HepG2 (cell line): Measurements from ENCODE around the gene LAMA5. TPM values are rescaled to one million over a fixed set of nuclear protein-coding genes. Genes with fewer than 3 reads are reported as not detected.

Source experiments
- AGO2 ChIP-seq: fragments of 200-400 bp; formaldehyde crosslinking; optimal IDR thresholded peaks from 2 replicates; pipeline ENCODE3; 2017; ENCODE audit warnings: mild to moderate bottlenecking, low read depth, low read length, moderate library complexity
- AKAP8 ChIP-seq: sonication (generic); formaldehyde crosslinking; IDR thresholded peaks from 2 replicates; pipeline ENCODE4 v1.5.1; 2020; ENCODE audit warnings: mild to moderate bottlenecking, missing genetic modification reagents
- ARNTL ChIP-seq: sonication (generic); formaldehyde crosslinking; IDR thresholded peaks from 2 replicates; pipeline ENCODE4 v1.4.0; 2020; ENCODE audit warnings: mild to moderate bottlenecking, missing genetic modification reagents
- ATRX ChIP-seq: sonication (generic); formaldehyde crosslinking; IDR thresholded peaks from 2 replicates; pipeline ENCODE4 v1.4.0; 2020; ENCODE audit warnings: missing genetic modification reagents, borderline replicate concordance
- CCDC6 ChIP-seq: sonication (generic); formaldehyde crosslinking; IDR thresholded peaks from 2 replicates; pipeline ENCODE4 v1.8.1; 2022; ENCODE audit warnings: mild to moderate bottlenecking, missing genetic modification reagents, moderate library complexity
- E2F2 ChIP-seq: sonication (generic); formaldehyde crosslinking; IDR thresholded peaks from 2 replicates; pipeline ENCODE4 v1.4.0; 2020; ENCODE audit warnings: missing genetic modification reagents, borderline replicate concordance
- HOXA7 ChIP-seq: sonication (generic); formaldehyde crosslinking; IDR thresholded peaks from 2 replicates; pipeline ENCODE4 v1.8.1; 2022; ENCODE audit warnings: mild to moderate bottlenecking, missing genetic modification reagents, moderate library complexity
- LCORL ChIP-seq, 2 experiments: fragments of 450-650 bp in 1 of 2; sonication (generic) in 1 of 2; formaldehyde crosslinking in 1 of 2; IDR thresholded peaks; 2 replicates each; pipeline versions ENCODE4 v1.5.0 to v1.6.1; 2017 to 2020; ENCODE audit warnings: antibody characterized with exemption in 1 of 2, missing genetic modification reagents in 1 of 2
- MTA1 ChIP-seq: sonication (generic); formaldehyde crosslinking; IDR thresholded peaks from 2 replicates; pipeline ENCODE4 v1.4.0; 2020; ENCODE audit warnings: missing genetic modification reagents, mild to moderate bottlenecking, borderline replicate concordance
- RBAK ChIP-seq: sonication (generic); formaldehyde crosslinking; IDR thresholded peaks from 2 replicates; pipeline ENCODE4 v1.5.1; 2020; ENCODE audit warnings: mild to moderate bottlenecking, missing genetic modification reagents
- RCOR2 ChIP-seq: IDR thresholded peaks from 2 replicates; pipeline ENCODE4 v1.6.1; 2016; ENCODE audit warnings: missing biosample characterization, missing genetic modification reagents
- REL ChIP-seq: sonication (generic); formaldehyde crosslinking; conservative IDR thresholded peaks from 2 replicates; pipeline ENCODE4 v1.8.0; 2022; ENCODE audit warnings: mild to moderate bottlenecking, missing genetic modification reagents, moderate library complexity
- SAP130 ChIP-seq: IDR thresholded peaks from 2 replicates; pipeline ENCODE4 v1.6.1; 2016; ENCODE audit warnings: low read depth
- SCMH1 ChIP-seq: sonication (generic); formaldehyde crosslinking; IDR thresholded peaks from 2 replicates; pipeline ENCODE4 v1.9.0; 2021; ENCODE audit warnings: missing genetic modification reagents, mild to moderate bottlenecking, borderline replicate concordance
- SNAI1 ChIP-seq: sonication (generic); formaldehyde crosslinking; IDR thresholded peaks from 2 replicates; pipeline ENCODE4 v1.5.0; 2020; ENCODE audit warnings: mild to moderate bottlenecking, missing genetic modification reagents, borderline replicate concordance
- SNAPC2 ChIP-seq: sonication (generic); formaldehyde crosslinking; IDR thresholded peaks from 2 replicates; pipeline ENCODE4 v1.8.1; 2022; ENCODE audit warnings: mild to moderate bottlenecking, missing genetic modification reagents
- TP53 ChIP-seq: sonication (generic); formaldehyde crosslinking; conservative IDR thresholded peaks from 2 replicates; pipeline ENCODE4 v1.4.0; 2020; ENCODE audit warnings: missing genetic modification reagents
- TRIM22 ChIP-seq: fragments of 450-650 bp; IDR thresholded peaks from 2 replicates; pipeline ENCODE4 v1.6.1; 2017
- YEATS4 ChIP-seq: sonication (generic); formaldehyde crosslinking; IDR thresholded peaks from 2 replicates; pipeline ENCODE4 v1.4.0; 2020; ENCODE audit warnings: missing genetic modification reagents, borderline replicate concordance
- ZNF761 ChIP-seq: sonication (generic); formaldehyde crosslinking; conservative IDR thresholded peaks from 2 replicates; pipeline ENCODE4 v1.4.0; 2020; ENCODE audit warnings: mild to moderate bottlenecking, missing genetic modification reagents
- ZNF776 ChIP-seq: sonication (generic); formaldehyde crosslinking; IDR thresholded peaks from 2 replicates; pipeline ENCODE4 v1.4.0; 2020; ENCODE audit warnings: mild to moderate bottlenecking, missing genetic modification reagents
- ZNF891 ChIP-seq: sonication (generic); formaldehyde crosslinking; IDR thresholded peaks from 2 replicates; pipeline ENCODE4 v1.5.0; 2020; ENCODE audit warnings: mild to moderate bottlenecking, missing genetic modification reagents
- polyA plus RNA-seq, 8 experiments: library from polyadenylated mRNA; depleted of rRNA in 3 of 8; stranded (reverse) in 7 of 8; unstranded in 1 of 8; fragments of >200 nt; fragmentation: Illumina TruSeq in 4 of 8; extraction: Trizol in 4 of 8; gene quantifications; 2 replicates each; pipeline versions ENCODE4 v1.2.1 to v1.2.3, GENCODE V29; 2011 to 2016; ENCODE audit warnings: low read depth in 4 of 8, missing spikeins in 1 of 8, mixed read lengths in 1 of 8; ENCODE audit not compliant: insufficient read depth in 1 of 8
- total RNA-seq, 5 experiments: library from RNA; depleted of rRNA; stranded (reverse); fragments of >200 nt; fragmentation: Illumina TruSeq; extraction: Trizol; gene quantifications; 2 replicates each; pipeline ENCODE4 v1.2.3, GENCODE V29; 2016; ENCODE audit warnings: low read depth in 1 of 5
- TF ChIP-seq, protein P1 (sequence below): IDR thresholded peaks from 2 replicates; pipeline ENCODE4 v1.6.1; 2016
- TF ChIP-seq, protein P2 (sequence below): IDR thresholded peaks from 2 replicates; pipeline ENCODE4 v1.6.1; 2016; ENCODE audit warnings: missing compliant biosample characterization, missing genetic modification reagents, borderline replicate concordance

Gene LAMA5
- total and polyA plus RNA-seq, 2 of the 13 experiments (the other 11 are each of a cell fraction or from before 2014, with no cell fraction given), result 21.0 to 44.7 TPM

GRCh38 chr20:62370807-62371587 lies 3.9 kb upstream of the LAMA5 start (continued):
- TF ChIP-seq SAP130 (CRISPR knock-in tag) (peak; percentile 76; the same call in 1 of the 2 replicates), TP53 (CRISPR knock-in tag) (no peak), LCORL (IDR thresholded peaks at IDR 0.05) (no peak), LCORL (CRISPR knock-in tag; IDR thresholded peaks at IDR 0.05) (peak; percentile 53; the same call in 1 of the 2 replicates), ZNF891 (CRISPR knock-in tag) (peak; percentile 84; the same call in 1 of the 2 replicates), E2F2 (CRISPR knock-in tag) (0 out of 2 replicates have a peak, but pooled peaks have one; percentile 43), CCDC6 (no peak), YEATS4 (CRISPR knock-in tag) (peak; percentile 54; the same call in 1 of the 2 replicates), TRIM22 (no peak), HOXA7 (CRISPR knock-in tag) (no peak), SNAI1 (CRISPR knock-in tag) (peak; percentile 89), SNAPC2 (CRISPR knock-in tag) (peak; percentile 96), SCMH1 (CRISPR knock-in tag) (no peak), ARNTL (CRISPR knock-in tag) (peak; percentile 72; the same call in 1 of the 2 replicates), REL (CRISPR knock-in tag) (no peak), MTA1 (peak; percentile 89), RBAK (CRISPR knock-in tag) (no peak), ZNF761 (CRISPR knock-in tag) (0 out of 2 replicates have a peak, but pooled peaks have one; percentile 47), AGO2 (peak; percentile 96), RCOR2 (CRISPR knock-in tag) (no peak; the same call in 1 of the 2 replicates), AKAP8 (CRISPR knock-in tag) (peak; percentile 92), ZNF776 (CRISPR knock-in tag) (peak; percentile 59; the same call in 1 of the 2 replicates), ATRX (CRISPR knock-in tag) (no peak)
- TF ChIP-seq, protein P1, sequence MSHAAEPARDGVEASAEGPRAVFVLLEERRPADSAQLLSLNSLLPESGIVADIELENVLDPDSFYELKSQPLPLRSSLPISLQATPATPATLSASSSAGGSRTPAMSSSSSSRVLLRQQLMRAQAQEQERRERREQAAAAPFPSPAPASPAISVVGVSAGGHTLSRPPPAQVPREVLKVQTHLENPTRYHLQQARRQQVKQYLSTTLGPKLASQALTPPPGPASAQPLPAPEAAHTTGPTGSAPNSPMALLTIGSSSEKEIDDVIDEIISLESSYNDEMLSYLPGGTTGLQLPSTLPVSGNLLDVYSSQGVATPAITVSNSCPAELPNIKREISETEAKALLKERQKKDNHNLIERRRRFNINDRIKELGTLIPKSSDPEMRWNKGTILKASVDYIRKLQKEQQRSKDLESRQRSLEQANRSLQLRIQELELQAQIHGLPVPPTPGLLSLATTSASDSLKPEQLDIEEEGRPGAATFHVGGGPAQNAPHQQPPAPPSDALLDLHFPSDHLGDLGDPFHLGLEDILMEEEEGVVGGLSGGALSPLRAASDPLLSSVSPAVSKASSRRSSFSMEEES, result peak; percentile 57; the same call in 1 of the 2 replicates
- TF ChIP-seq, protein P2, sequence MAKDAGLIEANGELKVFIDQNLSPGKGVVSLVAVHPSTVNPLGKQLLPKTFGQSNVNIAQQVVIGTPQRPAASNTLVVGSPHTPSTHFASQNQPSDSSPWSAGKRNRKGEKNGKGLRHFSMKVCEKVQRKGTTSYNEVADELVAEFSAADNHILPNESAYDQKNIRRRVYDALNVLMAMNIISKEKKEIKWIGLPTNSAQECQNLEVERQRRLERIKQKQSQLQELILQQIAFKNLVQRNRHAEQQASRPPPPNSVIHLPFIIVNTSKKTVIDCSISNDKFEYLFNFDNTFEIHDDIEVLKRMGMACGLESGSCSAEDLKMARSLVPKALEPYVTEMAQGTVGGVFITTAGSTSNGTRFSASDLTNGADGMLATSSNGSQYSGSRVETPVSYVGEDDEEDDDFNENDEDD (CRISPR knock-in tag), result peak; percentile 75; the same call in 1 of the 2 replicates
